ENCODE results near the gene PRORP.

DNA sequence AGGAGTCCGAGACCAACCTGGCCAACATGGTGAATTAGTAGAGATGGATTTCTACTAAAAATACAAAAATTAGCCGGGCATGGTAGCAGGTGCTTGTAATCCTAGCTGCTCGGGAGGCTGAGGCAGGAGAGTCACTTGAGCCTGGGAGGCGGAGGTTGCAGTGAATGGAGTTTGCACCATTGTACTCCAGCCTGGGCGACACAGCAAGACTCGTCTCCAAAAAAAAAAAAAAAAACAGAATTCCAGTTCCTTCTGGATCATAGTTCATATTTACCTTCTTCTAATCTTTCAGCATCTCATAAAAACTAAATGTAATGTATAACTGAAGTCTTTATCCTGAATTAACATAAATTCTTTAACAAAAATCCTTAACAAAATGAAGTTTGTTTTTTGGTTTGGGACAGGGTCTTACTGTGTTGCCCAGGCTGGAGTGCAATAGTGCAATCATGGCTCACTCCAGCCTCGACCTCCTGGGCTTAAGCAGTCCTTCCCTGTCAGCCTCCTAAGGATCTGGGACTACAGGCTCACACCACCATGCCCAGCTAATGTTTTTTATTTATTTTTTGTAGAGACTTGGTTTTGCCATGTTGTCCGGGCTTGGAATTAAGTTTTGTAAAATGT is 38.7 kb upstream of the PRORP start:
- TF ChIP-seq, protein P1, sequence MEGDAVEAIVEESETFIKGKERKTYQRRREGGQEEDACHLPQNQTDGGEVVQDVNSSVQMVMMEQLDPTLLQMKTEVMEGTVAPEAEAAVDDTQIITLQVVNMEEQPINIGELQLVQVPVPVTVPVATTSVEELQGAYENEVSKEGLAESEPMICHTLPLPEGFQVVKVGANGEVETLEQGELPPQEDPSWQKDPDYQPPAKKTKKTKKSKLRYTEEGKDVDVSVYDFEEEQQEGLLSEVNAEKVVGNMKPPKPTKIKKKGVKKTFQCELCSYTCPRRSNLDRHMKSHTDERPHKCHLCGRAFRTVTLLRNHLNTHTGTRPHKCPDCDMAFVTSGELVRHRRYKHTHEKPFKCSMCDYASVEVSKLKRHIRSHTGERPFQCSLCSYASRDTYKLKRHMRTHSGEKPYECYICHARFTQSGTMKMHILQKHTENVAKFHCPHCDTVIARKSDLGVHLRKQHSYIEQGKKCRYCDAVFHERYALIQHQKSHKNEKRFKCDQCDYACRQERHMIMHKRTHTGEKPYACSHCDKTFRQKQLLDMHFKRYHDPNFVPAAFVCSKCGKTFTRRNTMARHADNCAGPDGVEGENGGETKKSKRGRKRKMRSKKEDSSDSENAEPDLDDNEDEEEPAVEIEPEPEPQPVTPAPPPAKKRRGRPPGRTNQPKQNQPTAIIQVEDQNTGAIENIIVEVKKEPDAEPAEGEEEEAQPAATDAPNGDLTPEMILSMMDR (IDR thresholded peaks at IDR 0.05), result no peak
- TF ChIP-seq TEAD4 (IDR thresholded peaks at IDR 0.05; ENCODE audit: borderline replicate concordance, insufficient read depth), result no peak
- TF ChIP-seq RFX5 (IDR thresholded peaks at IDR 0.05; ENCODE audit: low read length), result no peak
- no peak for TF ChIP-seq SMC3 (IDR thresholded peaks at IDR 0.05; ENCODE audit: low read depth, low read length)
- TF ChIP-seq YY1 (IDR thresholded peaks at IDR 0.05; ENCODE audit: low read depth), result no peak
- TF ChIP-seq, protein P2, sequence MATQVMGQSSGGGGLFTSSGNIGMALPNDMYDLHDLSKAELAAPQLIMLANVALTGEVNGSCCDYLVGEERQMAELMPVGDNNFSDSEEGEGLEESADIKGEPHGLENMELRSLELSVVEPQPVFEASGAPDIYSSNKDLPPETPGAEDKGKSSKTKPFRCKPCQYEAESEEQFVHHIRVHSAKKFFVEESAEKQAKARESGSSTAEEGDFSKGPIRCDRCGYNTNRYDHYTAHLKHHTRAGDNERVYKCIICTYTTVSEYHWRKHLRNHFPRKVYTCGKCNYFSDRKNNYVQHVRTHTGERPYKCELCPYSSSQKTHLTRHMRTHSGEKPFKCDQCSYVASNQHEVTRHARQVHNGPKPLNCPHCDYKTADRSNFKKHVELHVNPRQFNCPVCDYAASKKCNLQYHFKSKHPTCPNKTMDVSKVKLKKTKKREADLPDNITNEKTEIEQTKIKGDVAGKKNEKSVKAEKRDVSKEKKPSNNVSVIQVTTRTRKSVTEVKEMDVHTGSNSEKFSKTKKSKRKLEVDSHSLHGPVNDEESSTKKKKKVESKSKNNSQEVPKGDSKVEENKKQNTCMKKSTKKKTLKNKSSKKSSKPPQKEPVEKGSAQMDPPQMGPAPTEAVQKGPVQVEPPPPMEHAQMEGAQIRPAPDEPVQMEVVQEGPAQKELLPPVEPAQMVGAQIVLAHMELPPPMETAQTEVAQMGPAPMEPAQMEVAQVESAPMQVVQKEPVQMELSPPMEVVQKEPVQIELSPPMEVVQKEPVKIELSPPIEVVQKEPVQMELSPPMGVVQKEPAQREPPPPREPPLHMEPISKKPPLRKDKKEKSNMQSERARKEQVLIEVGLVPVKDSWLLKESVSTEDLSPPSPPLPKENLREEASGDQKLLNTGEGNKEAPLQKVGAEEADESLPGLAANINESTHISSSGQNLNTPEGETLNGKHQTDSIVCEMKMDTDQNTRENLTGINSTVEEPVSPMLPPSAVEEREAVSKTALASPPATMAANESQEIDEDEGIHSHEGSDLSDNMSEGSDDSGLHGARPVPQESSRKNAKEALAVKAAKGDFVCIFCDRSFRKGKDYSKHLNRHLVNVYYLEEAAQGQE (IDR thresholded peaks at IDR 0.05; ENCODE audit: low read depth, low read length), result no peak
- no peak for TF ChIP-seq RXRA (IDR thresholded peaks at IDR 0.05; ENCODE audit: borderline replicate concordance, low read depth)
- TF ChIP-seq FOXM1 (IDR thresholded peaks at IDR 0.05; ENCODE audit: low read depth), result no peak
